HG02588 (cell line): Measurements from ENCODE around the gene CYP26C1.
"Not testable (repeated sequence)": the region's sequence is repeated elsewhere in the genome, so short reads cannot be mapped to it uniquely, and the experiment has no call there.

Experiments
- ATAC-seq: cut with Tn5 transposase; IDR thresholded peaks from one replicate; pipeline ENCODE4 v1.9.1; 2021; ENCODE audit warnings: mild to moderate bottlenecking, moderate library complexity; ENCODE audit not compliant: unreplicated experiment

The CYP26C1 gene

DNA sequence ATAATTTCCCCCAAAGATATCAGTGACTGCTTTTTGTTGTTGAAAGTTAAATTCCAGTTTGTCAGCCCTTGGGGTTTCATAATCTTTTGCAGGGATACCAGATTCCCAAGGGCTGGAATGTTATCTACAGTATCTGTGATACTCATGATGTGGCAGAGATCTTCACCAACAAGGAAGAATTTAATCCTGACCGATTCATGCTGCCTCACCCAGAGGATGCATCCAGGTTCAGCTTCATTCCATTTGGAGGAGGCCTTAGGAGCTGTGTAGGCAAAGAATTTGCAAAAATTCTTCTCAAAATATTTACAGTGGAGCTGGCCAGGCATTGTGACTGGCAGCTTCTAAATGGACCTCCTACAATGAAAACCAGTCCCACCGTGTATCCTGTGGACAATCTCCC is 16.3 kb downstream of the CYP26C1 start:
- ATAC-seq, result no peak

DNA sequence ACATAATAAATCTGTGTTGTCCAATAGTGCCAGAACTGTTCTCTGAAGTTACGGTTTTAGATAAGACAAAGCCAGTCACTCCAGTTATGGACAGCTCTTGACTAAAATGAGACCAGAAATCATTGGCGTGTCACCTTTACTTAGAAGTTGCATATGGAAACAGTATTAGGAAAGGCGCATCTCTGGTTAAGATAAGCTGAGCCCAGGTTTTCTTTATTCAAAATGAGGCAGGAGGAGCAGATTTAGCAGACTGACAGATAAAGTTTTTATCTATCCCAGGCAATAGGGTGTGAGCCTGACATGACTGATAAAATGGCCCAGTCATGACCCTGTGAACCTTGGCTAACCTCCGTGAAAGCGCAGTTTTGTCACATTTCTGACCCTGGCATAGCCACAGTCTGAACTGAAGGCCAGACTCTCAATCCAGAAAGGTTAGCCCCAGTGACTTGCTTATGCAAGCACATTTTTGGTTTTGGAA is 17.3 kb downstream of the CYP26C1 start:
- no peak for ATAC-seq

DNA sequence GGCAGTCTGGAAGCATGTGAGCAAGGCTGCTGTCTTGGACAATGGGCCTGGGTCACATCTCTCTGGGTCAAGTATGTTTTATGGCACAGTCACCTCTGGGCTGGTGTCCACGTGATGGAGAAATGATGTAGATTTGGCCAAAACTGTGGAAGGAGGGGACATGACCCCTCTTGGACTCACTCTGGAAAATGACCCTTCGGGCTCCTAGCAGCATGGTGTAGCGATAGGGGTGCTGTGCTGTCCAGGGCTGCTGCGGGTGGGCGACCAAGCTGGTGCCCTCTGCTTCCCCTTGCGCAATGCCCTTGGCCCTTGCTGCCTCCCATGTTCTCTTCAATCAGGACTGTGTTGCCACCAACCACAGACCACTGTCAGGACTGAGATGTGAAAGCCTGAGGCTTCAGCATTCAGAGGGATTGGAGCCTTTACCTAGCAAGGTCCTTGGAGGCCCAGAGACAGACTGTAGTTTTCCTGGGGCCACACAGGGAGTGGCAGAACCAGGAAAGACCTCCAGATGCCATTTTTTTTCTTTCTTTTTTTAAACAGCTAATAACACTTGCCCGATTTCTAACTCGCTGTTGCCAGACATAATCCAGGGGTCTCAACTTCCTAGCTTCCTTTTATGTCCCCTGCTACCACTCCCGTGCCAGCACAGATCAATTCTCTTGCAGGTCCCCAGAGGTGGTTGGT is 19.2 kb downstream of the CYP26C1 start:
- no peak for ATAC-seq

DNA sequence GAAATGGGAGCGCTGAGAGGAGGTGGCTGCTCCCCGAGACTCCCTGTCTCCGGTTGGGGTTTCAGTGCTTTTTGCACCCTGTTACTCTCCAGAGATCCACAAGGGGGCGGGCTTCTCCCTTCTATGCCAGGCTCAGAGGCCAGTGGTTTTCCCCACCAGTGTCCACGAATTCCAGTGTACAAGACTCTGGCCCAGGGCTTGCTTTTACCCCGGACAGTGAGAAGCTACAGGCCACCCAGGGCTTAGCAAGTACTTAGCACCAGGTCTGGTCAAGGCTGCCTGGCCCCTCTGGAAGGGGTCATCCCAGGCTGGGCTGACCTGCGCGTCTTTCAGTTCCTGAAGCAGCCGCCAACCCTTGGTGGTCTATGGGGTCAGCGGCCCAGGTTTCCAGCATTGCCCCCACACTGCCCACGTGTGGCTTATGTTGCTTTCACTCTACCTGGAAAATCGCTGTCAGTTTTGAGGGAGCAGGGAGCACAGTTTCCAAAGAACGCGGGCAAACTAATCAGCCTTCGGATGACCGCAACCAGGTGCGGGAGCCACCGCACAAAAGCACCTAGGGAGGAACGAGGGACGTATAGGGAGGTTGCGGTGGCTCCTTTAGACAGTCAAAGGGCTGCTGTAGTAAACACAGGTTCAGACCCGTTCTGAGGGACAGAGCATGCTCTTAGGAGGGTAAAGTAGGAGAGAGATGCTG is 19.9 kb downstream of the CYP26C1 start:
- ATAC-seq, result peak; percentile 57

DNA sequence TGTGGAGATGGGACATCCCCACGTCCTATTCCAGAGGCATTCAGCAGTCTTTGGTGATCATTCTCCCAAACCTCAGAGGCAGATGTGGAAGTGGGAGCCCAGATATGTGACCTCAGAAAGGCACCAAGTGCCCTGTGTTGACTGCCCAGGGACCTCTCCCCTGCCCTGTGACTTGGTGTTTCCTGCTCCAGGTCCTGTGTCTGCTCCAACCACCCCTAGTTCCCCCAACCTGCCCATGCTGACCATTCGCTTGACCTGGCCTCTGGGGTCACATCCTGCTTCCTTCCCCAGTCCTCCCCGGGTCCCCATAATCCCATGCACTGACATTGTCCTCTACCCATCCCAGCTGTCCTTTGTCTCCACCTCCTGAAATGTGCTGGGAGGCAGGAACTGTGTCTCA is 20.7 kb downstream of the CYP26C1 start:
- ATAC-seq, result no peak

DNA sequence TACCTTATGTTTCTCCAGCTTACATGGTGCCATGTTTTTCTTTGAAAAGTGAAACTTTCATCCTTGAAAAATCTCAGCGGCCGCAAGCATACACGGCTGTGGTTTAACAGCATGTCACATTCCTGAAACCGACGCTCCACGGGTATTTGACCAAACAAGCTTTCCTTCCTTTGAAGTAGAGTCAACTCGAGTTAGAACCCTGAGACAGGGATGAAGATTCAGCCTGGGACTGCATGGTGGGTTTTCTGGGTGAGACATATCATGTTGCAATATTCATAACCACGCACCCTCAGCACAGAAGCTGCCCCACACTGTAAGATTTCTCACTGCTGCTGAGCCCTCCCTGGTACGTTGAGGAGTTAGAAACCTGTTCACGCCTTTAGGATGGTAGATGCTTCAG is 21.2 kb downstream of the CYP26C1 start:
- ATAC-seq, result no peak

DNA sequence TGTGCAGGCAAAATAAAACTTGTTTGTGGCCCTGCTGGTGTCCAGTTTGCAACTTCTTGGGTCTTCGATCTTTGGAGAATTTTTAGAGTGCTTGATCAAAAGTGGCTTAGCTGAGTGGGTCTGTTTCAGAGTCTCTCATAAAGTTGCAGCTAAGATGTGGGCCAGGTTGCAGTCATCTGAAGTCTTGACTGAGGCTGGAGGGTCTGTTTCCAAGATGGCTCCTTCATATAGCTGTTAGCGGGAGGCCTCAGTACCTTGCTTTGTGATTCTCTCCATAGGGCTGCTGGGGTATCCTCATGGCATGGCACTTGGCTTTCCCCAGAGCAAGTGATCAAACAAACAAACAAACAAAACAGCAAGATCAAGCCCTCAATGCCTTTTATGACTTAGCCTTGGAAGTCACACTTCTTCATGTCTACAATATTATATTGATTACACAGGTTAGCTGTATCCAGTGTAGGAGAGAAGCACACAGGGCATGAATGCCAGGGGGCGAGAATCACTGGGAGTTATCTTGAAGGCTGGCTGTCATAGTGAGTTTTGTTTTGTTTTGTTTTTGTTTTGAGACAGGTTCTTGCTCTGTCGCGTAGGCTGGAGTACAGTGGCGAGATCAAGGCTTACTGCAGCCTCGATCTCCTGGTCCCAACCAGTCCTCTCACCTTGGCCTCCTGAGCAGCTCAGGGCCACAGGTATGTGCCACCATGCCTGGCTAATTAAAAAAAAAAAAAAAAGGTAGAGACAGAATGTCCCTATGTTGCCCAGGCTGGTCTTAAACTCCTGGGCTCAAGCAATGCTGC is 23.3 kb downstream of the CYP26C1 start:
- no peak for ATAC-seq

DNA sequence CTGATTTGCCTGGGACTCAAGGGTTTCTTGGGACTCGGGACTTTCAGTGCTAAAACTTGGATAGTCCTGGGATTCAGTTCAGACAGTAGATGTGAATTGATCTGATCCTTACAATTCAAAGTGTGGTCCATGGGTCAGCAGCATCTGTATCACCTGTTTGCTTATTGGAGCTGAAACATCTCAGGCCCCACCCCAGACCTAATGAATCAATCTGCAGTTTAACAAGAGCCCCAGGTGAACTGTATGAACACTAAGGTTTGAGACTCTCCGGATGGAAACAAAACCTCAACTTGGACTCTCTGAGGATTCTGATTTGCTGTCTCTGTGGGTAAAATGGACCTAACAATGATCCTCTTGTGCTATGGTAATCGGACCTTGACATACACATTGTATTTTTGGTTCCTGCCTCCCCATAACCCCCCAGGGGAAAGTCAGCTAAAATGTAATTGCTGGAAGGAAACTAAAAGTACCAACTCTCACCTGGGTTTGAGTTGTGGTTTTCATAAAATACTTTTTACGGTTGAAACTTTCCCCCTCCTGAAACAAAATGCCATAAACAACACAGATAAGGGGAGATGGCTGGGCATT is 24.8 kb downstream of the CYP26C1 start:
- no peak for ATAC-seq

DNA sequence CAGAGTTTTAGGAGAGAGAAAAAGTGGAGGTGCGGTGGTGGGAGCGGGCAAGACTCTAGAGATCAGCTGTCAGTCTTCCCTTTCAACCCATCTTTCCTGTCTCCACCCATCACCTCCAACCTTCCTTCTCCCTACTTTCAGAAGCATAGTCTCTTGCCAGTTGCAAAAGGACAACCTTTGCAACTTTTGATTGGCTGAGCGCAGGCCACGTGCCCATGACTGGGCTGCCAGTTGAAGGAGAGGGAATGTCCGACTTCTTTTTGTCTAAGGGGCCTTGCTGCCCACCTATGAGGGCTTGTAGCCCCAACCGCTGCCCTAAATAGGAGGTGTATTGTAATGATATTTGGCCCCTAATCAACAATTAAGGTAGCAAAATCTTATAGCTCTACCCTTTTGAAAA is 25.7 kb downstream of the CYP26C1 start:
- no peak for ATAC-seq

DNA sequence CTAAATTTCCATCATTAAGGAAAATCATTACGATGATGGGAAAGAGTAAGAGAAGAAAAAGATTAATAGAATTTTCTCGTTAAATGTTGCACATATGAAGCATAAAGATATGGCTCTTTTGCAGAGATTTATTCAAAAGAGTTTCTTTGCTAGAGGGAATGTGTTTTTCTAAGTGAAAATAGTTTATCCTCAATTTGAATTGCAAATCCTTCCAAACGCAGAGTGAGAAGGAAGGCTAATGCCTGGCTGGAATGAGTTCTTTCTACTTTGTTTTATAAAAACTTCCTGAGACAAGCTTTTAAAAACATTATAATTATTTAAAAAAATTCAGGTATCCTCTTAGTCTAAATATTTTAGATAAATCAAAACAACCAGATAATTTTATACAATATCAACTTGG is 27.2 kb downstream of the CYP26C1 start:
- ATAC-seq, result no peak

DNA sequence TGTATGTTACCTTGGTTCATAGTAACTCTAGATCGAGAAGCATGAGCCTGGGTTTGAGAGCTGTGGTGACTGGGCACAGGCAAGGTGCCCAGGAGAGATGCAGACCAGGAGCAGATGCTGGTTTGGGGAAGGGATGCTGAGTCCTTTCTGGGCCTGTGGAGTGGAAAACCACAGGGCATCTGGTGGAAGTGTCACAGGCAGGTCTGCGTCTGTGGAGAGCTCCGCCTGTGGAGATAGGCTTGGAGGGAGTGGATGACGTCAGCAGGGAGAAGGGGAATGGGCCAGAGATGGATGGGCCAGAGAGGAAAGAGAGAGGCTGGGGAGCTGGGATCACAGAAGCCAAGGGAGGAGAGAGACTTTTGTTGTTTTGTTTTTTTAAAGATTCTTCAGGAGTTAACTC is 27.9 kb downstream of the CYP26C1 start:
- ATAC-seq, result no peak

DNA sequence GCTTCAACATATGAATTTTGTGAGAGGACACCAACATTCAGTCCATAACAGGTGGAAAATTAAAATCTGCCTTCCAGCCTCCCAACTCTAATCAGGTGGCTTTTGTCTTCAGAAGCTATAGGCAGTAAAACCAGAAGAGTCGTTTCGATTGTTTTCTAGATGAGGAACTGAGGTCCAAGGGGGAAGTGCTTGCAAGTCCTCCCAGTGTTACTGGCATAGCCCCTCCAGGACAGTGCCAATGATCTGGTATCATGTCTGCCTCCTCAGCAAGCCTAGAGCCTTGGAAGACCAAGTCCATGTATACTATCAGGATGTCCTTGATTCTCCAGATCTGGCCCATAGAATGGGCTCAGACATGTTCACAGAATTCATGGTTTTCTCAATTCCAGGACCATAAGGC is 30.0 kb downstream of the CYP26C1 start:
- no peak for ATAC-seq

DNA sequence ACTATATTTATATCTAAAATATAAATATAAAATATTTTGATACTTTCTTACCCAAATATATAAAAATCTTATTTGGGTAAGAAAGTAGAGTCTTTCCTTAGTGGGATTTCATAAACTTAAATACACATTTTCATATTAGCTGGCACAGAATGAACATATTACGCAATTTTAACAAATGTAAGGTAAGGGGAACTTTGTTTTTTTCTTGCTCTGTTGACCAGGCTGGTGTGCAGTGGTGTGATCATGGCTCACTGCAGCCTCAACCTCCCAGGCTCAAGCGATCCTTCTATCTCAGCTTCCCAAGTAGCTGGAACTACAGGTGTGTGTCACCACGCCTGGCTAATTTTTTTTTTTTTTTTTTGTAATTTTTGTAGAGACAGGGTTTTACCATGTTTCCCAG is 31.4 kb downstream of the CYP26C1 start:
- ATAC-seq, result no peak

DNA sequence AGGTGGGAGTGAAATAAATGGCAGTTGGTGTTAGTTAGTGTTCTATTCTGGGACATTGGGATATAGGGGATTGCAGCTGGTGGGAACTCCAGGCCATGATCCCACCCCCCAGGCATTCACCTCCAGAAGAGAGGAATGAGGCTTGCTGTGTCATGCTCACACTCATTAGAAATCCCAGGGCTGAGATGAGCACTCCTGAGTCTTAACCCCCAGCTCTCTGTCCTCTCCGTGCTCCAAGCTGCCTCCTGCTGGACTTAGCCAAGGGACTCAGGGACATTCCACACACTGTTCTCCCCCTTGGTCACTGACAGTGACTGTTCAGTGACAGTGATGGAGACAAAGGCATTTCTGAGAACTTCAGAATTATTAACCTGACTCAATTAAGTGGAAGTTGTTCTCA is 34.6 kb downstream of the CYP26C1 start:
- no peak for ATAC-seq

DNA sequence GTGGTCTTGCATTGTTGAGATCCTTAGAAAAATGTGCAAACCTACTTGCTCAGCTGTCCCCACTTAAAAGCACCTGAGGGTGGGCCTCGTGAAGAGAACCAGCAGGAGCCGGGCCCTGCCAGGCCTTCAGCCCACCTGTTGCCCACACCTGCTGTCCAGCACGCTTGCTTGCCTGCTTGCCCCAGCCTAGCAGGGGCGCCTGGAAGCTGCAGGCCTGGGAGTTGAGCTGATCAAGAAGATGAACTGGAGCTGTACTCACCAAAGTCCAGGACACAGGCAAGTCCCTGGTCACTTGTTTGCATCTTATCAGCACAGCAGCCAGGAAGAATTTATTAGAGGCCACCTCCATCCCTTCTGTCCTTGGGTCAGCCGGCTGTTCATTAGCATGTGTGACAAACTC is 36.3 kb downstream of the CYP26C1 start:
- ATAC-seq, result no peak

DNA sequence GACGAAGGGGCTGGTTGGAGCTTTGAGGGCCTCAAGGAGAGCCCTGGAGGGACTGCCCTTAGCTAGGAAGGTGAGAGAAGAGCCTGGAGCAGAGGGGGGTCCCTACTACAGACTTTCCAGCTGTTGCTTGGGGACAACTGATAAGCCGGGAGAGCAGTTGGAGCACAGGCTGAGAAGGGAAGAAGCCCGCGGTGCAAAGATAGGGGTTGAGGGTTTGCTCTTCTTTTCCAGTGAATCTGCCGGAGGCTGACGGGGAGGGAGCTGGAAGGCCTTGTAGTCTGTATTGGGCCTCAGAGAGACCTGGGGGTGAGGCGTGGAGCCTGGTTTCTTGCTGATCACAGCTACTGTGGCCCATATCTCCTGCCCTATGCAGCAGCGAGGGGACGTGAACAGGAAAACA is 36.8 kb downstream of the CYP26C1 start:
- ATAC-seq, result no peak

DNA sequence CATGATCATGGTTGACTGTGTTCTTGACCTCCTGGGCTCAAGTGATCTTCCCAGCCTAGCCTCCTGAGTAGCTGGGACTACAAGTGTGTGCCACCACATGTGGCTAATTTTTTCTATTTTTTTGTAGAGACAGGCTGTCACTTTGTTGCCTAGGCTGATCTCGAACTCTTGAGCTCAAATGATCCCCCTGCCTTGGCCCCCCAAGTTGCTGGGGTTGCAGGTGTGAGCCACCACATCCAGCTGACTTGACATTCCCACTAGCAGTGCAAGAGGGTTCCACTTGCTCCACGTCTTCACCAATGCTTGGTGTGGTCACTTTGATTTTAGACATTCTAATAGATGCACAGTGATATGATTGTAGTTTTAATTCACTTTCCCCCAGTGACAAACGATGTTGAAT is 38.2 kb downstream of the CYP26C1 start:
- ATAC-seq, result no peak

DNA sequence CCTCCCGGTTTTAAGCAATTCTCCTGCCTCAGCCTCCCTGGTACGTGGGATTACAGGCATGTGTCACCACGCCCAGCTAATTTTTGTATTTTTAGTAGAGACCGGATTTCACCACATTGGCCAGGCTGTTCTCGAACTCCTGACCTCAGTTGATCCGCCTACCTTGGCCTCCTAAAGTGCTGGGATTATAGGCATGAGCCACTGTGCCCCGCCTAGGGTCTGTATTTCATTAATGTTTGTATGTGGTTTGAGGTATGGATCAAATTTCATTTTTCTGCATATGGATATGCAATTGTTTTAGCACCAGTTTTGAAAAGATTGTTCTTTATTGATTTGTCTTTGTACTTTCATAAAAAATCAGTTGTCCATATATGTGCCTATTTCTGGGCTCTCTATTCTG is 39.1 kb downstream of the CYP26C1 start:
- no peak for ATAC-seq

DNA sequence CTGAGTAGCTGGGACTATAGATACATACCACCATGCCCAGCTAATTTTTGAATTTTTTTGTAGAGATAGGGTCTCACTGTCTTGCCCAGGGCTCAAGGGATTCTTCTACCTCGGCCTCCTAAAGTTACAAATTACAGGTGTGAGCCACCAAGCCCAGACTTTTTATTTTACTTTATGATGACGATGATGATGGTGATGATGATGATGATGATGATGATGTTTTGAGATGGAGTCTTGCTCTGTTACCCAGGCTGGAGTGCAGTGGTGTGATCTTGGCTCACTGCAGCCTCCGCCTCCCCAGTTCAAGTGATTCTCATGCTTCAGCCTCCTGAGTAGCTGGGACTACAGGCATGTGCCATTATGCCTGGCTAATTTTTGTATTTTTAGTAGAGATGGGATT is 40.5 kb downstream of the CYP26C1 start:
- ATAC-seq, result not testable (repeated sequence)

DNA sequence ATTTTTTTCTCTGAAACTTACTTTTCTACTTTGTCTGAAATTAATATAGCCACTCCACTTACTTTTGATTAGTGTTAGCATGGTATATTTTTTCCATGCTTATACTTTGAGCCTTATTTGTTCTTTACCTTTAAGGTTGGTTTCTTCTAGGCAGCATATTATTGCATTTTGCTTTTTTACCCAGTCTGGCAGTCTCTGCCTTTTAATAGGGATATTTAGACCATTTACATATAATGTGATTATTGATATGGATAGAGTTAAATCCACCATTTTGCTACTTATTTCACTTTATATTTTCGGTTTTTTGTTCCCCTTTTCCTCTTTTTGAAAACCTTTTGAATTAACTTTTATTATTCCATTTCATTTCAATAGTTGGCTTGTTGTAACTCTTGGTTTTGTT is 43.4 kb downstream of the CYP26C1 start:
- no peak for ATAC-seq

DNA sequence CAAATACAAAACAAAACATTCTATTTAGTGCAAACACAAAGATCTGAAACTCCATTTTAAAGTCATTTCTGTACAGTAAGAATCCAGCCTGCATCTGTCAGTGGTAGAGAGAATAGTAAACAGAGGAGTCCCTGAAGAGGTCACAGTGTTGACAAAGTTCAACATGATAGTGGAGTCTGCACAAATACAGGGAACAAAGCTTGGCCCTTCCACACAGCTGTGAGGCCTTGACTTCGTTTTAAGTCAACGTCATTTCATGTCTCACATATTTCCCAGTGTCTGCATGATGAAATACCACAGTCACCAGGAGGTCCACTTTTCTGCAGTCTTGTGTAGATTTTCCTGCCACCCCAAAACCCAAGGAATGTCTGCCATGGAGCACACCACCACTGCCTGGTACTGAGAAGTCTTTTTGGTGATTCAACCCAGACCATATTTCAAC is 46.1 kb downstream of the CYP26C1 start:
- ATAC-seq, result peak; percentile 65
